B cell (primary cell): Measurements from ENCODE around the gene CELF6. TPM values are rescaled to one million over a fixed set of nuclear protein-coding genes. Genes with fewer than 3 reads are reported as not detected.

Experiments
- ATAC-seq: fragments of 200-7000 bp; cut with Tn5 transposase; one replicate; pipeline ENCODE4 v1.10.0; 2021; ENCODE audit warnings: low read depth, mild to moderate bottlenecking, moderate number of reproducible peaks, moderate library complexity
- CTCF ChIA-PET: fragments of 350-600 bp; sonication (Branson Sonifier 250); formaldehyde crosslinking; loops from one replicate; lab custom pipeline; 2021; ENCODE audit warnings: antibody characterized with exemption, inconsistent platforms; lab: Charles Lee
- POLR2A ChIA-PET: fragments of 350-600 bp; sonication (Branson Sonifier 250); formaldehyde crosslinking; loops from one replicate; lab custom pipeline; 2021; ENCODE audit warnings: antibody characterized with exemption; lab: Charles Lee
- DNase-seq: peaks from one replicate; pipeline ENCODE4 v3.0.0; 2013
- H2AFZ ChIP-seq: 2 replicates; pipeline ENCODE4 v1.6.1; 2012; ENCODE audit warnings: mild to moderate bottlenecking, low read depth, low read length; ENCODE audit not compliant: insufficient read depth, poor library complexity, severe bottlenecking
- H3K27ac ChIP-seq, 2 donors: 1 replicate in 1 of 2; 2 replicates in 1 of 2; pipeline ENCODE4 v1.5.1; 2012 to 2013; ENCODE audit warnings: low read length in 2 of 2, mild to moderate bottlenecking in 2 of 2, moderate library complexity in 1 of 2
- H3K27me3 ChIP-seq, 4 experiments: fragments of 200-600 bp in 1 of 4; sonication (generic) in 1 of 4; replicated peaks in 1 of 4; 1 replicate in 2 of 4; 2 replicates in 2 of 4; pipeline versions ENCODE4 v1.6.1 to v1.7.0; 2013 to 2016; ENCODE audit warnings: low read length in 3 of 4, mild to moderate bottlenecking in 2 of 4, mixed read lengths in 1 of 4, moderate library complexity in 1 of 4; ENCODE audit not compliant: insufficient read depth in 4 of 4, control insufficient read depth in 3 of 4; ENCODE audit errors: control extremely low read depth in 1 of 4
- H3K36me3 ChIP-seq, 2 experiments: replicated peaks in 1 of 2; 1 replicate in 1 of 2; 2 replicates in 1 of 2; pipeline versions ENCODE4 v1.6.1 to v1.7.1; 2013; ENCODE audit warnings: low read length in 1 of 2; ENCODE audit not compliant: insufficient read depth in 2 of 2, control insufficient read depth in 1 of 2; ENCODE audit errors: control extremely low read depth in 1 of 2, extremely low read depth in 1 of 2
- H3K4me1 ChIP-seq, 2 donors: fragments of 200-600 bp in 1 of 2; sonication (generic) in 1 of 2; 1 replicate in 1 of 2; 2 replicates in 1 of 2; pipeline versions ENCODE4 v1.5.1 to v1.6.1; 2013 to 2017; ENCODE audit warnings: low read length in 2 of 2; ENCODE audit not compliant: control insufficient read depth in 2 of 2, insufficient read depth in 2 of 2
- H3K4me2 ChIP-seq: replicated peaks from 2 replicates; pipeline ENCODE3; 2012; ENCODE audit warnings: mild to moderate bottlenecking, low read depth, low read length; ENCODE audit not compliant: poor library complexity, severe bottlenecking
- H3K4me3 ChIP-seq, 5 experiments: fragments of 200-600 bp in 1 of 5; sonication (generic) in 1 of 5; 1 replicate in 3 of 5; 2 replicates in 2 of 5; pipeline versions ENCODE4 v1.5.1 to v1.7.0; 2011 to 2016; ENCODE audit warnings: low read length in 4 of 5, mild to moderate bottlenecking in 4 of 5, low read depth in 2 of 5, control low read depth in 1 of 5, moderate library complexity in 1 of 5; ENCODE audit not compliant: insufficient read depth in 1 of 5; ENCODE audit errors: control extremely low read depth in 1 of 5, extremely low read depth in 1 of 5
- H3K79me2 ChIP-seq: fragments of 200-600 bp; sonication (generic); one replicate; pipeline ENCODE4 v1.6.0; 2016; ENCODE audit warnings: low read length; ENCODE audit not compliant: control insufficient read depth, insufficient read depth
- H3K9ac ChIP-seq: fragments of 200-600 bp; sonication (generic); 2 replicates; pipeline ENCODE4 v1.6.1; 2017; ENCODE audit warnings: mild to moderate bottlenecking, low read length, moderate library complexity
- H3K9me3 ChIP-seq, 3 donors: one replicate each; pipeline versions ENCODE4 v1.6.1 to v1.7.1; 2013; ENCODE audit warnings: low read length in 2 of 3; ENCODE audit not compliant: control insufficient read depth in 2 of 3, insufficient read depth in 1 of 3; ENCODE audit errors: control extremely low read depth in 1 of 3
- H4K20me1 ChIP-seq: 2 replicates; pipeline ENCODE4 v1.6.0; 2012; ENCODE audit warnings: mild to moderate bottlenecking, low read length; ENCODE audit not compliant: insufficient read depth, control insufficient read depth, poor library complexity, severe bottlenecking
- H3K27ac Mint-ChIP-seq: one replicate; pipeline ENCODE4 v1.8.0; 2021; ENCODE audit warnings: mixed read lengths
- H3K27me3 Mint-ChIP-seq: one replicate; pipeline ENCODE4 v1.8.0; 2021; ENCODE audit warnings: mixed read lengths
- H3K4me1 Mint-ChIP-seq: one replicate; pipeline ENCODE4 v1.8.0; 2021; ENCODE audit warnings: mixed read lengths
- H3K4me3 Mint-ChIP-seq: one replicate; pipeline ENCODE4 v1.8.0; 2021; ENCODE audit warnings: mixed read lengths
- H3K9me3 Mint-ChIP-seq: one replicate; pipeline ENCODE4 v1.8.0; 2022; ENCODE audit warnings: mixed read lengths; ENCODE audit not compliant: insufficient read depth
- CTCF ChIP-seq: fragments of 200-600 bp; IDR thresholded peaks from one replicate; pipeline ENCODE4 v1.8.0; 2022; ENCODE audit warnings: antibody characterized with exemption, mild to moderate bottlenecking
- EZH2 ChIP-seq: IDR thresholded peaks from 2 replicates; pipeline ENCODE4 v1.6.1; 2012; ENCODE audit warnings: borderline replicate concordance, low read depth, mild to moderate bottlenecking, moderate library complexity, low read length; ENCODE audit not compliant: insufficient read depth, poor library complexity, severe bottlenecking
- WGBS: methylation state at CpG from one replicate; pipeline ENCODE4 v1.1.5; 2013; ENCODE audit warnings: missing lambda C conversion rate; ENCODE audit not compliant: insufficient coverage; 5-methylcytosine and 5-hydroxymethylcytosine counted together
- intact Hi-C: fragments of 100-400 bp; cut with micrococcal nuclease; formaldehyde crosslinking; loops from one replicate; pipeline ENCODE4 v1.10.0; 2022
- polyA plus RNA-seq: library from polyadenylated mRNA; depleted of rRNA; stranded (reverse); fragments of >200 nt; gene quantifications from 2 replicates; pipeline ENCODE4 v1.2.3, GENCODE V29; 2012
- total RNA-seq, 2 donors: library from RNA; stranded (reverse); fragments of 120-200 nt in 1 of 2; gene quantifications; 1 replicate in 1 of 2; 2 replicates in 1 of 2; pipeline versions ENCODE4 v1.2.3 to v1.2.4, GENCODE V29; 2013 to 2022

The CELF6 gene
- total and polyA plus RNA-seq, 2 donors (not counting 1 experiment from before 2014, with no cell fraction given): 5.3 to 8.5 TPM

- Histone ChIP-seq H3K27me3 (no peaks in the 10 kb centered on the region), H3K36me3 (peaks cover 24 to 76% of the 10 kb centered on the region in 2 experiments), H2AFZ (no peak overlapping the region), H3K4me2 (no peak overlapping the region), H4K20me1 (no peaks in the 10 kb centered on the region), H3K27ac (no peak overlapping the region), H3K79me2 (no peaks in the 10 kb centered on the region), H3K9me3 (no peaks in the 10 kb centered on the region), H3K4me1 (no peaks in the 10 kb centered on the region), H3K4me3 (no peak overlapping the region), H3K9ac (no peak overlapping the region)
- Mint-ChIP-seq H3K27me3 (no peaks in the 10 kb centered on the region), H3K4me3 (no peak overlapping the region), H3K4me1 (no peaks in the 10 kb centered on the region), H3K27ac (no peak overlapping the region), H3K9me3 (no peaks in the 10 kb centered on the region)
- ChIA-PET CTCF (interaction anchor here (1.1 to 1.4 kb wide), 3 partner anchors 22 to 32 kb away, joined by 3 read pairs; no protein-coding TSS in a partner anchor), POLR2A (interaction anchor here (0.7 kb wide), 1 partner anchor 1388 kb away, joined by 3 read pairs; no protein-coding TSS in a partner anchor)
- WGBS: 91% methylated on average over 5 of the region's 7 CpGs
- intact Hi-C loops: no loop called here
- no peak for DNase-seq
- ATAC-seq: no peak
- no peak for TF ChIP-seq CTCF
- TF ChIP-seq EZH2: no peak
Measured at GRCh38 chr15:72345280-72345679, 25.3 kb upstream of the CELF6 start.

GRCh38 chr15:72344602-72345001 lies 24.6 kb upstream of the CELF6 start:
- no peak overlapping the region for H2AFZ ChIP-seq
- no peak overlapping the region for H3K27ac ChIP-seq
- H3K9ac ChIP-seq: no peak overlapping the region
- H3K27ac Mint-ChIP-seq: no peak overlapping the region
- 100% methylated on average over 1 of the region's 1 CpG for WGBS
- no peak for DNase-seq
- intact Hi-C loops: no loop called here
- no peak overlapping the region for H3K4me2 ChIP-seq
- H3K4me3 ChIP-seq: no peak overlapping the region
- H3K4me1 ChIP-seq: no peaks in the 10 kb centered on the region
- CTCF ChIA-PET: interaction anchor here (1.1 to 1.4 kb wide), 2 partner anchors 30 to 32 kb away, joined by 3 read pairs; no protein-coding TSS in a partner anchor
- POLR2A ChIA-PET: no interaction called here
- H3K4me1 Mint-ChIP-seq: no peaks in the 10 kb centered on the region
- no peaks in the 10 kb centered on the region for H3K9me3 Mint-ChIP-seq
- H3K27me3 Mint-ChIP-seq: no peaks in the 10 kb centered on the region
- no peaks in the 10 kb centered on the region for H4K20me1 ChIP-seq
- no peak for TF ChIP-seq CTCF
- no peak for TF ChIP-seq EZH2
- H3K79me2 ChIP-seq: no peaks in the 10 kb centered on the region
- H3K9me3 ChIP-seq: no peaks in the 10 kb centered on the region
- H3K27me3 ChIP-seq: no peaks in the 10 kb centered on the region
- H3K4me3 Mint-ChIP-seq: no peak overlapping the region
- peaks cover 24 to 72% of the 10 kb centered on the region in 2 experiments for H3K36me3 ChIP-seq
- no peak for ATAC-seq
